ENCODE measurements around the gene MAP3K7CL.

Gene MAP3K7CL

DNA sequence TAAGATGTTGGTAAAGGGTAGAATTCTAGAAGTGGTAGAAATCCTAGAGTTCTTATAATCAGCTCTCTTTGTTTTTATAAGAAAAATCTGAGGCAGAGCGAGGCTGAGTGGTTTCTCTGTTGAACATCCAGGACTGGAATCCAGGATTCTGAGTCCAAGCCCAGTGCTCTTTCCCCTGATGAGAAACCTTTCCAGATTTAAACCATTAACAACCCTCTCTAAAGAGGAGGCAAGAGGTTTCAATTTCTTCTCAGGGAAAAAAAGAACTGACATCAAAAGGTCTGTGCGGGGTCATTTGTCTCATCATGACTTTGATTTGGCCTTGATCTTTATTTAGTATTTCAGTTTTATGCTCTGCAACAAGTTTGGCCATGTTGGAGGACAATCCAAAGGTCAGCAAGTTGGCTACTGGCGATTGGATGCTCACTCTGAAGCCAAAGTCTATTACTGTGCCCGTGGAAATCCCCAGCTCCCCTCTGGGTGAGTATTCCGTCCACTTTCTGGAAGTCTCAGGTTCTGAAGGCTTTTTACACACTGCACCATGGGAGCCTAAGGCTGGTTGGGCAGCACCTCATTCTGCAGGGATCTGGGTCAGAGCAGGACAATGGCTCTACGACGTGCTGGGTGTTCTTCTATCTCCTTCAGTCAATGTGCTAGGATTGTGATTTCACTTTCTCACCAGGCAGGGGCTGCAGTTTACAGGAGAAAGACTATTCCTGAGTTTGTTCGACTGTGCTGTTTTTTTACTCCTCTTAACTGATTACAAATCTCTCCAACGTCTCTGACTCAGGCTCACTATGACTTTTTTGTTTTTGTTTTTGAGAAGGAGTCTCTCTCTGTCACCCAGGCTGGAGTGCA, 38.1 kb upstream of the MAP3K7CL start:
- no peak for DNase-seq (ENCODE audit: low spot score)
- TF ChIP-seq, protein P1, sequence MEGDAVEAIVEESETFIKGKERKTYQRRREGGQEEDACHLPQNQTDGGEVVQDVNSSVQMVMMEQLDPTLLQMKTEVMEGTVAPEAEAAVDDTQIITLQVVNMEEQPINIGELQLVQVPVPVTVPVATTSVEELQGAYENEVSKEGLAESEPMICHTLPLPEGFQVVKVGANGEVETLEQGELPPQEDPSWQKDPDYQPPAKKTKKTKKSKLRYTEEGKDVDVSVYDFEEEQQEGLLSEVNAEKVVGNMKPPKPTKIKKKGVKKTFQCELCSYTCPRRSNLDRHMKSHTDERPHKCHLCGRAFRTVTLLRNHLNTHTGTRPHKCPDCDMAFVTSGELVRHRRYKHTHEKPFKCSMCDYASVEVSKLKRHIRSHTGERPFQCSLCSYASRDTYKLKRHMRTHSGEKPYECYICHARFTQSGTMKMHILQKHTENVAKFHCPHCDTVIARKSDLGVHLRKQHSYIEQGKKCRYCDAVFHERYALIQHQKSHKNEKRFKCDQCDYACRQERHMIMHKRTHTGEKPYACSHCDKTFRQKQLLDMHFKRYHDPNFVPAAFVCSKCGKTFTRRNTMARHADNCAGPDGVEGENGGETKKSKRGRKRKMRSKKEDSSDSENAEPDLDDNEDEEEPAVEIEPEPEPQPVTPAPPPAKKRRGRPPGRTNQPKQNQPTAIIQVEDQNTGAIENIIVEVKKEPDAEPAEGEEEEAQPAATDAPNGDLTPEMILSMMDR (IDR thresholded peaks at IDR 0.05; ENCODE audit: extremely low read depth, missing control alignments), result no peak

DNA sequence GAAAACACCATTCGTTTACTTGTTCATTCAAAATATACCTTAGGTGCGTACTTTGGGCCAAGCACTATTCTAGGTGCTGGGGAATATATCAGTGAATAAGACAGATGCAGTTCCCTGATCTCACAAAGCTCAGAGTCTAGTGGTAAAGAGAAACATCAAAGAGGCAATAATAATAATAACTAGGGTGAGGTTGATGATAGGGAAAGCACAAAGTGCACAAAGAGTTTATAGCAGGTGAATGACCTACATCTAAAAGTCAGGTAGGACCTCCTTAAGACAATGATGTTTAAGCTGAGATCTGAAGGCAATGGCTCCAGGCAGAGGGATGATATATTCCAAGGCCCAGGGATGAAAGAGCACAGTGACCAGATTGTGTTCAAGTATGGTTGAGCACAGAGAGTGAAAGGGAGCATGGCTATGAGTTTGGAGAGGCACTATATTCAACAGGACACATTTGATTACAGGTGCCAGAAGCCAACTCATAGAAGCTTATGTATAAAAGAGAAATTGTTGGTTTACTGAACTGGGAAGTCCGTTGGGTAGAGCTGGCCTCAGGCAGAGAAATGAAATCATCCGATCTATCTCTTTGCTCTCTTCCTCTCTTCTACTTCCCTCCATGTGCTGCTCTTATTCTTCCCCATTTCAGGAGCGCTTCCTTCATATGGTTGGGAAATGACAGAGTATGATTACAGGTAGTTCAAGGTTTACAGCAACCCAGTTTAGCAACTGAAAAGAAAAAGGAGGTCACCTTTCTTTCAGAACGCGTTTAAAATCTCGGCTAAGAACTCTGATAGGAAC, 34.0 kb upstream of the MAP3K7CL start:
- TF ChIP-seq, protein P1 (IDR thresholded peaks at IDR 0.05; ENCODE audit: extremely low read depth, missing control alignments), result no peak
- DNase-seq (ENCODE audit: low spot score), result no peak

DNA sequence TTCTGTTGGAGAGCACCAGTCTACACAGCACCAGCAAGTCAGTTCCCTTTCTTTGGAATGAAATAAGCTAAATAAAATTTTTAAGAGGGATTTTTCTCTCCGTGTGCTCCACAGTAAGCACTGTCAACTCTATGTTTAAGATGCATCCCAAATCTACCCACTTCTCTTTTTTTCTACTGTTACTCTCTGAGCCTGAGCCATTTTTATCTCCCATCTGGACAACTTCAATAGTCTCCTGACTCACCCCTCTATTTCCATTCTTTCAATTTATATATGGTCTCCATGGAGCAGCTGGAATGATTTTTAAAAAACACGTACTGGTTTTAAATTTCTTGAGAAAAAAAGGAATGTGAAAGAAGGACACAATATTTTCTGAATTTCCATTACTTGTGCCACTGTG, 32.3 kb upstream of the MAP3K7CL start:
- TF ChIP-seq, protein P1 (IDR thresholded peaks at IDR 0.05; ENCODE audit: extremely low read depth, missing control alignments), result no peak
- DNase-seq (ENCODE audit: low spot score), result no peak

DNA sequence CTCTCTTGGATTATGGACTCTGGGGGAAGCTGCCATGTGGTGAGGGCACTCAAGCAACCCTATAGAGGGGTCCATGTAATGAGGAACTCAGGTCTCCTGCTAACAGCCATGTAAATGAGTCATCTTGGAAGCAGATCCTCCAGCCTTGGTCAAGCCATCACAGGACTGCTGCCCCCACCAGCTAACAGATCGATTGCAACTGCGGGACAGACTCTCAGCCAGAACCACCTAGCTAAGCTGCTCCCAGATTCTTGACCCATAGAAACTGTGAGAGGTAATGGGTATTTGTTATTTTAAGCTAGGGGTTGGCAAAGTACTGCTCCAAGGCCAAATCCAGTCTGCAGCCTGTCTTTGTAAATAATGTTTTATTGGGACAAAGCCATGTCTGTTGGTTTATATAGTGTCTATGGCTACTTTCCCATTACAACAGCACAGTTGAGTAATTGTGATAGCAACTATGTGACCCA, 27.6 kb upstream of the MAP3K7CL start:
- TF ChIP-seq, protein P1 (IDR thresholded peaks at IDR 0.05; ENCODE audit: extremely low read depth, missing control alignments), result no peak
- DNase-seq (ENCODE audit: low spot score), result no peak

DNA sequence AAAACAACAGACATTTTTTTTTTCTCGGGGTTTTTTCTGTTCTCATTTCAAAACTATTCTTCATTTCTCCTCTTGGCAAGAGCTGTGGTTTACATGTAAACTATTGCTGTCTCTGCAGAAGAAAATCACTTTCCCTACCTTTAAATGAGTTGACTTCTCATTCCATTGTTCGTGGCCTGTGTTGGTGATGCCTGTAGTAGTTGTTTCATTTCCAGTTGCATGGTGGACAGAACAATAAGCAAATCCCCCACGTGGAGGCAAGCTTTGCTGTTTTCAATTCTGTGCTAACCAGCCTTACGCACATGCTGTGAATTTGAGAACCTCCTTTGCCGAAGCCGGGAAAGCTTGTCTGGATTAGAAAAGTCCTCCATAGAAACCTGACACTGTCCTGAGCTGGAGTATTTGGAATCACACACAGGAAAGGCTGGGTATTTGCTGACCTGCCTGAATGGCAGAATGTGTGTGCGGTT, 26.2 kb upstream of the MAP3K7CL start:
- DNase-seq (ENCODE audit: low spot score), result peak; percentile 25
- TF ChIP-seq, protein P1 (IDR thresholded peaks at IDR 0.05; ENCODE audit: extremely low read depth, missing control alignments), result no peak

DNA sequence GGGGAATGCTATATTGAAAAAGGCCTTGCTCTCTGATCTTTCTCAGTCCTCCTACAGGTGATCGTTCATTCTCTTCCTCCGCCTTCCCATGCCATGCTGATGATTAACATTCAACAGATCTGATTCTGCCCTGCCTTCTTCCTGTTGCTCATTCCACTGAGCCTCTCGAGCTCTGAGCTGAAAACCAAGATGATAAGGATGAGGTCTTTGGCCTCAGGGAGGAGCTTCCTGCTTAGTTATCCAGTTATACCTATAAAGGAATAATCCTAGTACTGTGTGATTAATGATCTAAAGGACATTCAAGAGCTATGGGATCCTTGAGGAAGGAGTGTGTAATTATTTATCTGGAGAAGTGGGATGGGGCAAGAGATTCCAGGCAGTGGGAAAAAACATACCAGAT, 25.2 kb upstream of the MAP3K7CL start:
- DNase-seq (ENCODE audit: low spot score), result no peak
- TF ChIP-seq, protein P1 (IDR thresholded peaks at IDR 0.05; ENCODE audit: extremely low read depth, missing control alignments), result no peak
